Measurements from ENCODE around the gene AFG1L. TPM values are rescaled to one million over a fixed set of nuclear protein-coding genes. Genes with fewer than 3 reads are reported as not detected.
A peak's percentile ranks its signal among the peaks of the same experiment; 100 is the strongest.

The AFG1L gene
- total RNA-seq, 1 donor from 2014 or later, result 0.53 TPM

GRCh38 chr6:108574457-108575141 is 279.7 kb downstream of the AFG1L start:
- DNase-seq (ENCODE audit: low spot score in 2 of 2), result peak in 1 of 2 donors; percentile 51
- no peaks in the 10 kb centered on the region for H3K27me3 ChIP-seq
- peak overlapping the region in 1 of 2 donors; percentile 3 for H3K27ac ChIP-seq
- intact Hi-C loops (cut with DNase I), result loop anchor here (5.0 kb wide), 1 partner anchor 53 kb away; no protein-coding TSS in a partner anchor
- peaks cover 29 to 44% of the 10 kb centered on the region in 2 donors for H3K36me3 ChIP-seq
- H3K4me3 ChIP-seq, result peak overlapping the region in 1 of 2 donors; percentile 14
- TF ChIP-seq CTCF (IDR thresholded peaks at IDR 0.05), result no peak
- no peaks in the 10 kb centered on the region for H3K9me3 ChIP-seq
- H3K4me1 ChIP-seq, result peaks cover 27 to 85% of the 10 kb centered on the region in 2 donors

Other genes with a start within 250 kb of the AFG1L start
- 78.7 TPM for gene OSTM1, start 220.3 kb upstream of the AFG1L start, total RNA-seq
- gene NR2E1, start 129.0 kb upstream of the AFG1L start, total RNA-seq, result not detected
- gene SNX3, start 34.0 kb upstream of the AFG1L start, total RNA-seq, result 112 TPM